B cell (primary cell): Measurements from ENCODE around the gene OSGEP.

ENCODE experiments used
- CTCF ChIP-seq: fragments of 200-600 bp; IDR thresholded peaks from one replicate; pipeline ENCODE4 v1.8.0; 2022; ENCODE audit warnings: antibody characterized with exemption, mild to moderate bottlenecking
- EZH2 ChIP-seq: IDR thresholded peaks from 2 replicates; pipeline ENCODE4 v1.6.1; 2012; ENCODE audit warnings: borderline replicate concordance, low read depth, mild to moderate bottlenecking, moderate library complexity, low read length; ENCODE audit not compliant: insufficient read depth, poor library complexity, severe bottlenecking

GRCh38 chr14:20418501-20418909 lies 36.1 kb downstream of the OSGEP start:
- no peak for TF ChIP-seq CTCF
- no peak for TF ChIP-seq EZH2
